Neural cell (in vitro differentiated cells): ENCODE results near the gene UBXN2A.

Experiments
- EZH2 ChIP-seq: fragments of 200-600, 300-800 bp; shearing (Covaris generic), sonication (generic); IDR thresholded peaks from 2 replicates; pipeline ENCODE4 v1.6.1; 2014; ENCODE audit warnings: antibody characterized with exemption, low read length, borderline replicate concordance, mild to moderate bottlenecking; ENCODE audit not compliant: insufficient read depth, poor library complexity, severe bottlenecking
- TF ChIP-seq, protein P1 (sequence below): fragments of 450-650 bp; IDR thresholded peaks from 2 replicates; pipeline ENCODE4 v1.5.1; 2014; ENCODE audit warnings: antibody characterized with exemption, mild to moderate bottlenecking, moderate library complexity; ENCODE audit not compliant: poor library complexity, severe bottlenecking

DNA sequence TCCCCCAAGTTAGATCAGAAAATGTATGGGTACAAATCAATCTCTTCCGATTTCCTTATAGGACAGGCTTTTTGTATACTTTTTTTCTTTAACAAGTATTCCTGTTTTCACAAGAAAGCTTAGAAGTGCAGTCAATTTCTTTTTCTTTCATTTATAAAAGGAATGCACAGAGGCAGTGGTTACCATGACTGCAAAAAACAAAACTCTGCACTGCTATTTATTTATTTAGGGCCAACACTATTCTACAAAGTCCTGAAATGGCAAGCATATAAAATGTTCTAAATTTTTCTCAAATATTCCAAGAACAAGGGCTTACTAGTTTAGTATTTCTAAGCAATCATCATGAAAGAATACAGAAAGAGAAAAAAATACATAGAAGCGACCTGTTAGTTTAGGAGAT is 35.6 kb upstream of the UBXN2A start:
- TF ChIP-seq, protein P1, sequence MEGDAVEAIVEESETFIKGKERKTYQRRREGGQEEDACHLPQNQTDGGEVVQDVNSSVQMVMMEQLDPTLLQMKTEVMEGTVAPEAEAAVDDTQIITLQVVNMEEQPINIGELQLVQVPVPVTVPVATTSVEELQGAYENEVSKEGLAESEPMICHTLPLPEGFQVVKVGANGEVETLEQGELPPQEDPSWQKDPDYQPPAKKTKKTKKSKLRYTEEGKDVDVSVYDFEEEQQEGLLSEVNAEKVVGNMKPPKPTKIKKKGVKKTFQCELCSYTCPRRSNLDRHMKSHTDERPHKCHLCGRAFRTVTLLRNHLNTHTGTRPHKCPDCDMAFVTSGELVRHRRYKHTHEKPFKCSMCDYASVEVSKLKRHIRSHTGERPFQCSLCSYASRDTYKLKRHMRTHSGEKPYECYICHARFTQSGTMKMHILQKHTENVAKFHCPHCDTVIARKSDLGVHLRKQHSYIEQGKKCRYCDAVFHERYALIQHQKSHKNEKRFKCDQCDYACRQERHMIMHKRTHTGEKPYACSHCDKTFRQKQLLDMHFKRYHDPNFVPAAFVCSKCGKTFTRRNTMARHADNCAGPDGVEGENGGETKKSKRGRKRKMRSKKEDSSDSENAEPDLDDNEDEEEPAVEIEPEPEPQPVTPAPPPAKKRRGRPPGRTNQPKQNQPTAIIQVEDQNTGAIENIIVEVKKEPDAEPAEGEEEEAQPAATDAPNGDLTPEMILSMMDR = no peak
- no peak for TF ChIP-seq EZH2
